ENCODE measurements around the gene BMP7. TPM values are rescaled to one million over a fixed set of nuclear protein-coding genes. Genes with fewer than 3 reads are reported as not detected.
"Not testable (repeated sequence)": the region's sequence is repeated elsewhere in the genome, so short reads cannot be mapped to it uniquely, and the experiment has no call there.

Gene BMP7
- total RNA-seq, 2 experiments from 2014 or later = not detected

DNA sequence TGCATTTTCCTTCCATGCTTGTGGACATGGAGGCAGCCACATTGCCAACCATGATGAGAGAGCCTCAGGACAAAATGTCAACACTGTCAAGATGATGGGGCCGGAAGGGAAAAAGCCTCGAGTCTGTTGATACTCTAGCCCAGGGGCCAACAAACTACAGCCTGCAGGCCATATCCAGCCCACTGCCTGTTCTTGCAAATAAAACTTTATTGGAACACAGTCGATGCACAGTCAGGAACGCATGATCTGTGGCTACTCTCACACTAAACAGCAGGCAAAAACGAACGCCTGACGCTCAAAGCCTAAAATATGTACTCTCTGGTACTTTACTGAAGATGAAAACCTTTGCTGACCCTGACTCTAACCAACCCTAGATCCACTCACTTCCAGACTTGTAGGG is 72.3 kb downstream of the BMP7 start:
- Histone ChIP-seq H3K4me1 (ENCODE audit: insufficient read depth, low read length) (no peaks in the 10 kb centered on the region), H3K9me3 (ENCODE audit: control insufficient read depth in 1 of 2, insufficient read depth in 1 of 2, low read length in 2 of 2) (peaks cover 0 to 4% of the 10 kb centered on the region in 2 experiments), H3K4me3 (ENCODE audit: low read length) (no peak overlapping the region), H3K27me3 (ENCODE audit: control insufficient read depth in 1 of 2, insufficient read depth in 2 of 2, low read length in 2 of 2) (no peaks in the 10 kb centered on the region), H3K36me3 (ENCODE audit: insufficient read depth, low read length) (no peaks in the 10 kb centered on the region), H3K27ac (ENCODE audit: low read depth in 1 of 2, low read length in 2 of 2) (no peak overlapping the region)
- DNase-seq (no peak), ATAC-seq (ENCODE audit: poor library complexity) (no peak)
- Mint-ChIP-seq H3K4me1 (ENCODE audit: low read depth) (no peaks in the 10 kb centered on the region), H3K36me3 (ENCODE audit: low read depth) (no peaks in the 10 kb centered on the region), H3K4me3 (no peak overlapping the region), H3K27ac (no peak overlapping the region), H3K9me3 (no peaks in the 10 kb centered on the region), H3K27me3 (peaks cover 12% of the 10 kb centered on the region)
- TF ChIP-seq, protein P1, sequence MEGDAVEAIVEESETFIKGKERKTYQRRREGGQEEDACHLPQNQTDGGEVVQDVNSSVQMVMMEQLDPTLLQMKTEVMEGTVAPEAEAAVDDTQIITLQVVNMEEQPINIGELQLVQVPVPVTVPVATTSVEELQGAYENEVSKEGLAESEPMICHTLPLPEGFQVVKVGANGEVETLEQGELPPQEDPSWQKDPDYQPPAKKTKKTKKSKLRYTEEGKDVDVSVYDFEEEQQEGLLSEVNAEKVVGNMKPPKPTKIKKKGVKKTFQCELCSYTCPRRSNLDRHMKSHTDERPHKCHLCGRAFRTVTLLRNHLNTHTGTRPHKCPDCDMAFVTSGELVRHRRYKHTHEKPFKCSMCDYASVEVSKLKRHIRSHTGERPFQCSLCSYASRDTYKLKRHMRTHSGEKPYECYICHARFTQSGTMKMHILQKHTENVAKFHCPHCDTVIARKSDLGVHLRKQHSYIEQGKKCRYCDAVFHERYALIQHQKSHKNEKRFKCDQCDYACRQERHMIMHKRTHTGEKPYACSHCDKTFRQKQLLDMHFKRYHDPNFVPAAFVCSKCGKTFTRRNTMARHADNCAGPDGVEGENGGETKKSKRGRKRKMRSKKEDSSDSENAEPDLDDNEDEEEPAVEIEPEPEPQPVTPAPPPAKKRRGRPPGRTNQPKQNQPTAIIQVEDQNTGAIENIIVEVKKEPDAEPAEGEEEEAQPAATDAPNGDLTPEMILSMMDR (IDR thresholded peaks at IDR 0.05) = no peak
- intact Hi-C loops (cut with DNase I, micrococcal nuclease) = no loop called here
- ChIA-PET POLR2A (no interaction called here), CTCF (no interaction called here)

- no peaks in the 10 kb centered on the region for H3K4me1 Mint-ChIP-seq (ENCODE audit: low read depth)
- Histone ChIP-seq H3K27ac (ENCODE audit: low read depth in 1 of 2, low read length in 2 of 2) (no peak overlapping the region), H3K36me3 (ENCODE audit: insufficient read depth, low read length) (no peaks in the 10 kb centered on the region), H3K27me3 (ENCODE audit: control insufficient read depth in 1 of 2, insufficient read depth in 2 of 2, low read length in 2 of 2) (no peaks in the 10 kb centered on the region), H3K4me1 (ENCODE audit: insufficient read depth, low read length) (no peaks in the 10 kb centered on the region), H3K9me3 (ENCODE audit: control insufficient read depth in 1 of 2, insufficient read depth in 1 of 2, low read length in 2 of 2) (no peaks in the 10 kb centered on the region), H3K4me3 (ENCODE audit: low read length) (no peak overlapping the region)
- CTCF ChIA-PET = no interaction called here
- no peak overlapping the region for H3K4me3 Mint-ChIP-seq
- ATAC-seq (ENCODE audit: poor library complexity) = no peak
- no peak for DNase-seq
- no peak overlapping the region for H3K27ac Mint-ChIP-seq
- intact Hi-C loops (cut with DNase I, micrococcal nuclease) = no loop called here
- H3K9me3 Mint-ChIP-seq = no peaks in the 10 kb centered on the region
- no peaks in the 10 kb centered on the region for H3K36me3 Mint-ChIP-seq (ENCODE audit: low read depth)
- POLR2A ChIA-PET = no interaction called here
- TF ChIP-seq, protein P1 (IDR thresholded peaks at IDR 0.05) = no peak
- peaks cover 12% of the 10 kb centered on the region for H3K27me3 Mint-ChIP-seq
Observed at GRCh38 chr20:57193094-57193493, 73.3 kb downstream of the BMP7 start.

GRCh38 chr20:57192311-57192710 is 74.1 kb downstream of the BMP7 start:
- H3K4me3 Mint-ChIP-seq = no peak overlapping the region
- H3K4me3 ChIP-seq (ENCODE audit: low read length) = no peak overlapping the region
- TF ChIP-seq, protein P1 (IDR thresholded peaks at IDR 0.05) = no peak
- intact Hi-C loops (cut with DNase I, micrococcal nuclease) = no loop called here
- no peaks in the 10 kb centered on the region for H3K4me1 Mint-ChIP-seq (ENCODE audit: low read depth)
- no peak overlapping the region for H3K27ac ChIP-seq (ENCODE audit: low read depth in 1 of 2, low read length in 2 of 2)
- H3K36me3 Mint-ChIP-seq (ENCODE audit: low read depth) = no peaks in the 10 kb centered on the region
- ATAC-seq (ENCODE audit: poor library complexity) (no peak), DNase-seq (no peak)
- no peaks in the 10 kb centered on the region for H3K36me3 ChIP-seq (ENCODE audit: insufficient read depth, low read length)
- H3K27ac Mint-ChIP-seq = no peak overlapping the region
- no peaks in the 10 kb centered on the region for H3K9me3 ChIP-seq (ENCODE audit: control insufficient read depth in 1 of 2, insufficient read depth in 1 of 2, low read length in 2 of 2)
- H3K27me3 Mint-ChIP-seq = peaks cover 12% of the 10 kb centered on the region
- H3K4me1 ChIP-seq (ENCODE audit: insufficient read depth, low read length) = no peaks in the 10 kb centered on the region
- ChIA-PET POLR2A (no interaction called here), CTCF (no interaction called here)
- H3K9me3 Mint-ChIP-seq = no peaks in the 10 kb centered on the region
- no peaks in the 10 kb centered on the region for H3K27me3 ChIP-seq (ENCODE audit: control insufficient read depth in 1 of 2, insufficient read depth in 2 of 2, low read length in 2 of 2)

DNA sequence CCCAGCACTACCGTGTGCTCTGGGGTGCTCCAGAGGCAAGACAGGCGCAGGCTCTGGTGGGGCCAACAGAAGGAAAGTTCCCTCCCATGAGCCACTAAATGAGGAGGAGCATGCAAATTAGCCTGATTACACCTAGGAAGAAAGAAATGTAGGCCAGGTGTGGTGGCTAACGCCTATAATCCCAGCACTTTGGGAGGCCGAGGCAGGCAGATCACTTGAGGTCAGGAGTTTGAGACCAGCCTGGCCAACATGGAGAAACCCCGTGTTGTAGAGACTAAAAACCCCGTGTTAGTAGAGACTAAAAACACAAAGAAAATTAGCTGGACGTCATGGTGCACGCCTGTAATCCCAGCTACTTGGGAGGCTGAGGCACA is 75.2 kb downstream of the BMP7 start:
- H3K4me1 ChIP-seq (ENCODE audit: insufficient read depth, low read length); H3K27ac Mint-ChIP-seq; DNase-seq; H3K27ac ChIP-seq (ENCODE audit: low read depth in 1 of 2, low read length in 2 of 2); H3K36me3 Mint-ChIP-seq (ENCODE audit: low read depth); H3K9me3 Mint-ChIP-seq; intact Hi-C loops (cut with DNase I, micrococcal nuclease); H3K4me1 Mint-ChIP-seq (ENCODE audit: low read depth); H3K4me3 Mint-ChIP-seq; H3K27me3 ChIP-seq (ENCODE audit: control insufficient read depth in 1 of 2, insufficient read depth in 2 of 2, low read length in 2 of 2); ATAC-seq (ENCODE audit: poor library complexity); CTCF ChIA-PET; H3K4me3 ChIP-seq (ENCODE audit: low read length); POLR2A ChIA-PET; H3K9me3 ChIP-seq (ENCODE audit: control insufficient read depth in 1 of 2, insufficient read depth in 1 of 2, low read length in 2 of 2); H3K36me3 ChIP-seq (ENCODE audit: insufficient read depth, low read length): not testable (repeated sequence)
- H3K27me3 Mint-ChIP-seq = peaks cover 10% of the 10 kb centered on the region

All from CD4-positive, alpha-beta T cell (primary cell).